ENCODE measurements around the gene ATF6B. TPM values are rescaled to one million over a fixed set of nuclear protein-coding genes. Genes with fewer than 3 reads are reported as not detected.

The ATF6B gene
- total and polyA plus RNA-seq, 2 of the 8 experiments (the other 6 are each of a cell fraction or from before 2014, with no cell fraction given), result 38.1 to 42.2 TPM

GRCh38 chr6:32069878-32070515, 58.0 kb downstream of the ATF6B start:
- Histone ChIP-seq H3K18ac (ENCODE audit: extremely low read depth, low read length) (no peak overlapping the region), H3K79me2 (ENCODE audit: control insufficient read depth in 1 of 2, insufficient read depth in 2 of 2, low read length in 2 of 2) (no peaks in the 10 kb centered on the region), H3K4ac (replicated peaks; ENCODE audit: insufficient read length, low read depth, low read length) (no peak overlapping the region), H3K9me3 (ENCODE audit: insufficient read depth in 2 of 2, low read depth in 1 of 2, low read length in 1 of 2) (no peaks in the 10 kb centered on the region), H3K27me3 (replicated peaks in 1 of 4; ENCODE audit: control insufficient read depth in 3 of 4, extremely low read depth in 1 of 4, insufficient read depth in 3 of 4, low read length in 3 of 4) (no peaks in the 10 kb centered on the region; a peak in 1 of 7 replicates), H3K27ac (ENCODE audit: low read depth, low read length) (no peak overlapping the region), H2BK20ac (ENCODE audit: low read length) (no peak overlapping the region), H3K56ac (replicated peaks; ENCODE audit: insufficient read length, low read depth, low read length) (no peak overlapping the region), H4K5ac (ENCODE audit: insufficient read length, low read depth, low read length) (no peak overlapping the region), H2BK120ac (replicated peaks; ENCODE audit: low read depth, low read length) (no peak overlapping the region), H3K4me1 (replicated peaks in 1 of 4; ENCODE audit: control insufficient read depth in 3 of 4, insufficient read depth in 4 of 4, low read length in 3 of 4) (peaks cover 0 to 8% (median 5%) of the 10 kb centered on the region in 4 experiments; a peak in 6 of 7 replicates), H2AK5ac (ENCODE audit: low read depth, low read length) (no peak overlapping the region), H2BK15ac (ENCODE audit: low read length) (no peak overlapping the region), H3K4me3 (ENCODE audit: extremely low read depth in 1 of 4, insufficient read depth in 2 of 4, low read depth in 3 of 4, low read length in 4 of 4) (no peak overlapping the region), H4K91ac (replicated peaks; ENCODE audit: insufficient read length, low read length) (no peak overlapping the region), H2BK5ac (ENCODE audit: low read depth, low read length) (no peak overlapping the region), H2BK12ac (ENCODE audit: low read depth, low read length) (no peak overlapping the region), H2AFZ (ENCODE audit: low read length) (no peak overlapping the region), H3K36me3 (ENCODE audit: control insufficient read depth in 2 of 4, insufficient read depth in 4 of 4, low read length in 3 of 4) (no peaks in the 10 kb centered on the region), H3K9ac (replicated peaks in 1 of 4; ENCODE audit: extremely low read depth in 1 of 4, low read depth in 3 of 4, low read length in 3 of 4) (no peak overlapping the region), H4K8ac (ENCODE audit: extremely low read depth, insufficient read depth, low read length) (no peak overlapping the region), H3K23ac (ENCODE audit: insufficient read length) (no peak overlapping the region), H3K4me2 (ENCODE audit: insufficient read depth in 1 of 2, low read depth in 2 of 2, low read length in 2 of 2) (no peak overlapping the region), H3K23me2 (ENCODE audit: low read depth, low read length) (no peaks in the 10 kb centered on the region), H4K20me1 (replicated peaks in 1 of 2; ENCODE audit: control insufficient read depth in 1 of 2, insufficient read depth in 2 of 2, low read length in 2 of 2) (no peaks in the 10 kb centered on the region), H3K79me1 (ENCODE audit: low read depth, low read length) (no peaks in the 10 kb centered on the region), H3K14ac (ENCODE audit: insufficient read length) (no peak overlapping the region)
- TF ChIP-seq GTF2F1 (IDR thresholded peaks at IDR 0.05; ENCODE audit: borderline replicate concordance, low read depth, low read length) (no peak), GABPA (IDR thresholded peaks at IDR 0.05; ENCODE audit: borderline replicate concordance, insufficient read depth, low read length) (no peak), CBX5 (IDR thresholded peaks at IDR 0.05; ENCODE audit: low read depth, low read length) (no peak), EGR1 (IDR thresholded peaks at IDR 0.05; ENCODE audit: borderline replicate concordance, low read depth, low read length) (no peak), FOSL1 (IDR thresholded peaks at IDR 0.05; ENCODE audit: insufficient read depth, low read depth, low read length) (no peak), HDAC6 (IDR thresholded peaks at IDR 0.05; ENCODE audit: low read depth, low read length) (no peak), POLR2A (IDR thresholded peaks at IDR 0.05; ENCODE audit: control extremely low read depth in 1 of 2, low read depth in 2 of 2, low read length in 2 of 2) (no peak), SIN3A (conservative IDR thresholded peaks at IDR 0.05 in 1 of 2, IDR thresholded peaks at IDR 0.05 in 1 of 2; ENCODE audit: low read depth in 1 of 2, low read length in 2 of 2) (no peak), SP4 (IDR thresholded peaks at IDR 0.05; ENCODE audit: low read length) (no peak)
- ChIA-PET CTCF (ENCODE audit: partially characterized antibody) (interaction anchor here (1.0 to 2.6 kb wide), 7 partner anchors 11 to 97 kb away, joined by 3 to 13 read pairs (median 3); no protein-coding TSS in a partner anchor), POLR2A (ENCODE audit: partially characterized antibody) (interaction anchor here (1.2 to 2.1 kb wide), 3 partner anchors 18 to 40 kb away, joined by 3 to 7 read pairs (median 5); no protein-coding TSS in a partner anchor)
- no peak for DNase-seq (ENCODE audit: low read depth in 1 of 2, low spot score in 2 of 2)
- no peak for FAIRE-seq
- 91% methylated on average over 21 of the region's 24 CpGs; no CpG with 5 or more reads in 1 of the 2 experiments for WGBS, 2 experiments (ENCODE audit: extremely low coverage in 1 of 2, insufficient coverage in 1 of 2, insufficient read length in 1 of 2, insufficient replicate concordance in 2 of 2, low coverage in 1 of 2, low lambda C conversion rate in 2 of 2, missing lambda C conversion rate in 1 of 2)

Data from H1 (cell line).